ENCODE data around the gene NUAK1.

The NUAK1 gene

DNA sequence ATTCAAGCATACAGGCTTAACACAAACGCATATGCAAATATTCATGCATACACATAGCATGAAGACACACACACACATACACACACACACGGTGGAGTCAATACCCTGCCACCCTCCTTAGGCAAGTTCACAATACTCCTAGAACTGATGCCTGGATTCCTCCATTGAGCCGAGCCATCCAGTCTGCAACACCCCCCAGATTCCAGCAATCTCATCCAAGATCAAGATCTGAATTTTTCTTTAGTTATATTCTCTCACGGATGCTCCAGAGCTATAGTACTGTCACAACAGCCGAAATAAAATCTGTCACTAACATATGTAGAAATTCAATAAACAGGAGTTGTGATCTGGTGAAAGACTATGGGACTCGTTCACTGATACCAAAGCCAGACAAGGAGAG lies 110.8 kb downstream of the NUAK1 start:
- Histone ChIP-seq H2AFZ (ENCODE audit: low read depth, low read length) (no peak overlapping the region), H3K27me3 (ENCODE audit: low read depth, low read length) (no peaks in the 10 kb centered on the region), H3K9me3 (ENCODE audit: insufficient read depth, low read length) (no peaks in the 10 kb centered on the region), H3K36me3 (replicated peaks; ENCODE audit: low read depth, low read length) (peaks cover 3% of the 10 kb centered on the region), H3K79me2 (ENCODE audit: low read length) (no peaks in the 10 kb centered on the region), H3K27ac (ENCODE audit: low read length) (no peak overlapping the region), H3K4me1 (ENCODE audit: low read length) (peaks cover 45% of the 10 kb centered on the region), H3K4me2 (ENCODE audit: low read length) (no peak overlapping the region), H3K4me3 (ENCODE audit: low read length) (no peak overlapping the region), H3K9ac (ENCODE audit: low read length) (no peak overlapping the region), H4K20me1 (ENCODE audit: insufficient read depth, low read length) (no peaks in the 10 kb centered on the region)
- TF ChIP-seq, protein P1, sequence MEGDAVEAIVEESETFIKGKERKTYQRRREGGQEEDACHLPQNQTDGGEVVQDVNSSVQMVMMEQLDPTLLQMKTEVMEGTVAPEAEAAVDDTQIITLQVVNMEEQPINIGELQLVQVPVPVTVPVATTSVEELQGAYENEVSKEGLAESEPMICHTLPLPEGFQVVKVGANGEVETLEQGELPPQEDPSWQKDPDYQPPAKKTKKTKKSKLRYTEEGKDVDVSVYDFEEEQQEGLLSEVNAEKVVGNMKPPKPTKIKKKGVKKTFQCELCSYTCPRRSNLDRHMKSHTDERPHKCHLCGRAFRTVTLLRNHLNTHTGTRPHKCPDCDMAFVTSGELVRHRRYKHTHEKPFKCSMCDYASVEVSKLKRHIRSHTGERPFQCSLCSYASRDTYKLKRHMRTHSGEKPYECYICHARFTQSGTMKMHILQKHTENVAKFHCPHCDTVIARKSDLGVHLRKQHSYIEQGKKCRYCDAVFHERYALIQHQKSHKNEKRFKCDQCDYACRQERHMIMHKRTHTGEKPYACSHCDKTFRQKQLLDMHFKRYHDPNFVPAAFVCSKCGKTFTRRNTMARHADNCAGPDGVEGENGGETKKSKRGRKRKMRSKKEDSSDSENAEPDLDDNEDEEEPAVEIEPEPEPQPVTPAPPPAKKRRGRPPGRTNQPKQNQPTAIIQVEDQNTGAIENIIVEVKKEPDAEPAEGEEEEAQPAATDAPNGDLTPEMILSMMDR (IDR thresholded peaks at IDR 0.05; ENCODE audit: low read depth, low read length), result no peak
- TF ChIP-seq EZH2phosphoT487 (IDR thresholded peaks at IDR 0.05; ENCODE audit: low read depth), result no peak

DNA sequence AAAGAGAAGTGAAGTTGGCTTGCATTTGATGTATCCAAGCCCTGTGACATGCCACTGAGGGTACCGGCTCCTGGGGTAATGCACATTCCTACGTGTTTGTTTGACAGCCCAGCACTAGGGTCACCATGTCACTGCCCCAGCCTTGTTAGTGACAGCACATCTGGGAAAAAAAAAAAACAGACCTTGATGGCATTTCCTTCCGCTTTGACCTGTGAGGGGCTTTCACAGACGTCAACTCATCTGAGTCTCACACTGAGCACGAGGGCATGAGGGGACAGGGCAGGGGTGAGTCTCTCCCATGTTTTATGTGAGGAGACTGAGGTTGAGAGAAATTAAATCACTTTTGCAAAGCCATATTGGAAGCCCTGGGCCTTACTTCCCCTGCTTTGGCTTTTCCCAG lies 111.5 kb downstream of the NUAK1 start:
- H2AFZ ChIP-seq (ENCODE audit: low read depth, low read length), result no peak overlapping the region
- H3K4me2 ChIP-seq (ENCODE audit: low read length), result no peak overlapping the region
- H3K4me3 ChIP-seq (ENCODE audit: low read length), result no peak overlapping the region
- no peaks in the 10 kb centered on the region for H3K9me3 ChIP-seq (ENCODE audit: insufficient read depth, low read length)
- H3K79me2 ChIP-seq (ENCODE audit: low read length), result no peaks in the 10 kb centered on the region
- peaks cover 52% of the 10 kb centered on the region for H3K4me1 ChIP-seq (ENCODE audit: low read length)
- no peak for TF ChIP-seq EZH2phosphoT487 (IDR thresholded peaks at IDR 0.05; ENCODE audit: low read depth)
- TF ChIP-seq, protein P1 (IDR thresholded peaks at IDR 0.05; ENCODE audit: low read depth, low read length), result no peak
- no peak overlapping the region for H3K9ac ChIP-seq (ENCODE audit: low read length)
- H3K27ac ChIP-seq (ENCODE audit: low read length), result no peak overlapping the region
- H3K27me3 ChIP-seq (ENCODE audit: low read depth, low read length), result no peaks in the 10 kb centered on the region
- H3K36me3 ChIP-seq (replicated peaks; ENCODE audit: low read depth, low read length), result peaks cover 7% of the 10 kb centered on the region
- no peaks in the 10 kb centered on the region for H4K20me1 ChIP-seq (ENCODE audit: insufficient read depth, low read length)

DNA sequence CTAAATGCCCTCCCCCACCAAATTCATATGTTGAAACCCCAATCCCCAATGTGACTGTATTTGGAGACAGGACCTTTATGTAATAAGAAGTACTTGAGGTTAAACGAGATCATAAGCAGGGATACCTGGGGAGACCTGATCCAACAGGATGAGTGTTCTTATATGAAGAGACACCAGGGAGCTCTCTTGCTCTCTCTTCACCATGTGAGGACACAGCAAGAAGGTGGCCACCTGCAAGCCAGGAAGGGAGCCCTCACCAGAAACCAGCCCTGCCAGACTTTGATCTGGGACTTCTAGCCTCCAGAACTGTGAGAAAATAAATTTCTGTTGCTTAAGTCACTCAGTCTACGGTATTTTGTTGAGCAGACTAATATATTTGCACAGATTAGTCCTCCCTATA lies 113.6 kb downstream of the NUAK1 start:
- Histone ChIP-seq H3K9ac (ENCODE audit: low read length) (no peak overlapping the region), H3K4me1 (ENCODE audit: low read length) (peaks cover 51% of the 10 kb centered on the region), H4K20me1 (ENCODE audit: insufficient read depth, low read length) (no peaks in the 10 kb centered on the region), H3K4me3 (ENCODE audit: low read length) (no peak overlapping the region), H3K4me2 (ENCODE audit: low read length) (no peak overlapping the region), H2AFZ (ENCODE audit: low read depth, low read length) (no peak overlapping the region), H3K79me2 (ENCODE audit: low read length) (no peaks in the 10 kb centered on the region), H3K27me3 (ENCODE audit: low read depth, low read length) (no peaks in the 10 kb centered on the region), H3K9me3 (ENCODE audit: insufficient read depth, low read length) (no peaks in the 10 kb centered on the region), H3K27ac (ENCODE audit: low read length) (no peak overlapping the region), H3K36me3 (replicated peaks; ENCODE audit: low read depth, low read length) (peaks cover 7% of the 10 kb centered on the region)
- no peak for TF ChIP-seq EZH2phosphoT487 (IDR thresholded peaks at IDR 0.05; ENCODE audit: low read depth)
- TF ChIP-seq, protein P1 (IDR thresholded peaks at IDR 0.05; ENCODE audit: low read depth, low read length), result no peak; the same call in 1 of the 2 replicates

DNA sequence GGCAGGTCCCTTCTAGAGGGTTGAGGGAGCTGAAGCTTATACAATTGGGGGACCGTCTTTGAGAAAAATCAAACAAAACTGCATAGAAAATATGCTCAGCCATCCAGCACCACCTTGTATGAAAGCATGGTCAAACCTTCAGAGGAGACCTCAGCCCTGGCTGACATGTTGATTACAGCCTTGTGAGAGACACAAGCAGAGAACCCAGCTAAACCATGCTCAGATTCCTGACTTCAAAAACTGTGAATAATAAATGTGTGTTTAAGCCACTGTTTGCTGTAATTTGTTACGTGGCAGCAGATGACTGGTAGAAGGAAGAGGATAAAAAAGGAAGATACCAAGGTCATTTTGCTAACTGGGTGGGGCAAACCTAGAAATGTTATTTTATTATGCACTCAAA lies 115.7 kb downstream of the NUAK1 start:
- Histone ChIP-seq H3K27ac (ENCODE audit: low read length) (peak overlapping the region; percentile 90), H3K4me3 (ENCODE audit: low read length) (no peak overlapping the region), H2AFZ (ENCODE audit: low read depth, low read length) (peak overlapping the region; percentile 10; the same call in 1 of the 2 replicates), H3K9ac (ENCODE audit: low read length) (peak overlapping the region; percentile 38; the same call in 1 of the 2 replicates), H3K36me3 (replicated peaks; ENCODE audit: low read depth, low read length) (peaks cover 13% of the 10 kb centered on the region), H3K9me3 (ENCODE audit: insufficient read depth, low read length) (peaks cover 9% of the 10 kb centered on the region; the same call in 1 of the 2 replicates), H4K20me1 (ENCODE audit: insufficient read depth, low read length) (no peaks in the 10 kb centered on the region), H3K4me2 (ENCODE audit: low read length) (peak overlapping the region; percentile 48), H3K4me1 (ENCODE audit: low read length) (peaks cover 39% of the 10 kb centered on the region), H3K79me2 (ENCODE audit: low read length) (no peaks in the 10 kb centered on the region), H3K27me3 (ENCODE audit: low read depth, low read length) (no peaks in the 10 kb centered on the region)
- no peak for TF ChIP-seq EZH2phosphoT487 (IDR thresholded peaks at IDR 0.05; ENCODE audit: low read depth)
- TF ChIP-seq, protein P1 (IDR thresholded peaks at IDR 0.05; ENCODE audit: low read depth, low read length), result no peak

Measured in OCI-LY3 (cell line).